GM12878 (cell line): Measurements from ENCODE around the gene PPP1R9B. TPM values are rescaled to one million over a fixed set of nuclear protein-coding genes. Genes with fewer than 3 reads are reported as not detected.

Source experiments
- ATF7 ChIP-seq: fragments of 450-650 bp; IDR thresholded peaks from 2 replicates; pipeline ENCODE4 v1.6.1; 2016; ENCODE audit warnings: low read depth, mild to moderate bottlenecking
- EGR1 ChIP-seq, 2 experiments: IDR thresholded peaks; 1 replicate in 1 of 2; 2 replicates in 1 of 2; pipeline ENCODE4 v1.6.1; 2011 to 2012; ENCODE audit warnings: low read depth in 2 of 2, low read length in 2 of 2, borderline replicate concordance in 1 of 2, mild to moderate bottlenecking in 1 of 2, moderate library complexity in 1 of 2
- EZH2 ChIP-seq: IDR thresholded peaks from 2 replicates; pipeline ENCODE4 v1.6.1; 2012; ENCODE audit warnings: low read depth, mild to moderate bottlenecking, control low read depth, inconsistent platforms, low read length, borderline replicate concordance; ENCODE audit not compliant: control insufficient read depth
- HCFC1 ChIP-seq: fragments of 150-350 bp; IDR thresholded peaks from 2 replicates; pipeline ENCODE4 v1.6.1; 2014; ENCODE audit warnings: low read length
- JUND ChIP-seq: IDR thresholded peaks from 2 replicates; pipeline ENCODE4 v1.6.1; 2012; ENCODE audit warnings: low read depth, mild to moderate bottlenecking, low read length, improper control_type of control experiment, moderate library complexity
- NFYB ChIP-seq: IDR thresholded peaks from 2 replicates; pipeline ENCODE4 v1.6.1; 2011; ENCODE audit warnings: low read depth, mild to moderate bottlenecking, low read length, improper control_type of control experiment, moderate library complexity; ENCODE audit not compliant: insufficient read depth
- NR2F1 ChIP-seq: fragments of 450-650 bp; conservative IDR thresholded peaks from 2 replicates; pipeline ENCODE4 v1.6.1; 2017; ENCODE audit warnings: mild to moderate bottlenecking
- NRF1 ChIP-seq: conservative IDR thresholded peaks from 2 replicates; pipeline ENCODE4 v1.6.1; 2011; ENCODE audit warnings: mild to moderate bottlenecking, low read depth, low read length, improper control_type of control experiment
- POU2F2 ChIP-seq: IDR thresholded peaks from 3 replicates; pipeline ENCODE4 v1.6.1; 2011; ENCODE audit warnings: low read depth, mild to moderate bottlenecking, low read length, borderline replicate concordance
- RB1 ChIP-seq: fragments of 450-650 bp; formaldehyde crosslinking; IDR thresholded peaks from 2 replicates; pipeline ENCODE4 v1.6.1; 2017; ENCODE audit warnings: mild to moderate bottlenecking, borderline replicate concordance
- RBBP5 ChIP-seq: fragments of 200-600 bp; sonication (generic); conservative IDR thresholded peaks from 2 replicates; pipeline ENCODE4 v1.6.1; 2016
- SREBF2 ChIP-seq: IDR thresholded peaks from 2 replicates; pipeline ENCODE4 v1.6.1; 2012; ENCODE audit warnings: mild to moderate bottlenecking, low read length
- SRF ChIP-seq, 2 experiments: IDR thresholded peaks; 2 replicates each; pipeline ENCODE4 v1.6.1; 2011; ENCODE audit warnings: low read depth in 2 of 2, low read length in 2 of 2, mild to moderate bottlenecking in 1 of 2, moderate library complexity in 1 of 2
- TARDBP ChIP-seq: IDR thresholded peaks from 2 replicates; pipeline ENCODE4 v1.6.1; 2016; ENCODE audit warnings: borderline replicate concordance
- ZNF207 ChIP-seq: fragments of 450-650 bp; IDR thresholded peaks from 2 replicates; pipeline ENCODE4 v1.6.1; 2014; ENCODE audit warnings: antibody characterized with exemption, mild to moderate bottlenecking, borderline replicate concordance
- ZNF622 ChIP-seq: fragments of 450-650 bp; IDR thresholded peaks from 2 replicates; pipeline ENCODE4 v1.6.1; 2017; ENCODE audit warnings: mild to moderate bottlenecking, inconsistent platforms
- polyA plus RNA-seq, 11 experiments: library from polyadenylated mRNA; depleted of rRNA in 4 of 11; unstranded in 6 of 11; stranded (reverse) in 5 of 11; fragments of >200 nt; fragmentation: Nextera tagmentation in 4 of 11; fragmentation: Illumina TruSeq in 1 of 11; extraction: Ambion mirVana in 4 of 11; extraction: Trizol in 1 of 11; gene quantifications; 1 replicate in 1 of 11; 2 replicates in 10 of 11; pipeline versions ENCODE4 v1.2.1 to v1.2.3, GENCODE V29; 2011 to 2016; ENCODE audit warnings: inconsistent platforms in 2 of 11, missing spikeins in 2 of 11, low read depth in 1 of 11
- total RNA-seq, 4 experiments: library from RNA; depleted of rRNA in 3 of 4; stranded (reverse); fragments of >200 nt in 3 of 4; fragmentation: Illumina TruSeq in 1 of 4; extraction: Trizol in 1 of 4; gene quantifications; 2 replicates each; pipeline versions ENCODE4 v1.2.1 to v1.2.3, GENCODE V29; 2013 to 2021
- TF ChIP-seq, protein P1 (sequence below): fragments of 450-650 bp; IDR thresholded peaks from 2 replicates; pipeline ENCODE4 v1.6.1; 2018; ENCODE audit warnings: borderline replicate concordance, mild to moderate bottlenecking; ENCODE audit not compliant: partially characterized antibody
- TF ChIP-seq, protein P2 (sequence below): fragments of 450-650 bp; IDR thresholded peaks from 2 replicates; pipeline ENCODE4 v1.6.1; 2017; ENCODE audit warnings: mild to moderate bottlenecking, moderate library complexity
- TF ChIP-seq, protein P3 (sequence below): IDR thresholded peaks from 2 replicates; pipeline ENCODE4 v1.6.1; 2012; ENCODE audit warnings: improper control_type of control experiment, low read depth, low read length; ENCODE audit not compliant: insufficient replicate concordance

PPP1R9B gene
- total and polyA plus RNA-seq, 10 of the 15 experiments (the other 5 are each of a cell fraction or from before 2014, with no cell fraction given): 0.20 to 107 (median 37.5) TPM

DNA sequence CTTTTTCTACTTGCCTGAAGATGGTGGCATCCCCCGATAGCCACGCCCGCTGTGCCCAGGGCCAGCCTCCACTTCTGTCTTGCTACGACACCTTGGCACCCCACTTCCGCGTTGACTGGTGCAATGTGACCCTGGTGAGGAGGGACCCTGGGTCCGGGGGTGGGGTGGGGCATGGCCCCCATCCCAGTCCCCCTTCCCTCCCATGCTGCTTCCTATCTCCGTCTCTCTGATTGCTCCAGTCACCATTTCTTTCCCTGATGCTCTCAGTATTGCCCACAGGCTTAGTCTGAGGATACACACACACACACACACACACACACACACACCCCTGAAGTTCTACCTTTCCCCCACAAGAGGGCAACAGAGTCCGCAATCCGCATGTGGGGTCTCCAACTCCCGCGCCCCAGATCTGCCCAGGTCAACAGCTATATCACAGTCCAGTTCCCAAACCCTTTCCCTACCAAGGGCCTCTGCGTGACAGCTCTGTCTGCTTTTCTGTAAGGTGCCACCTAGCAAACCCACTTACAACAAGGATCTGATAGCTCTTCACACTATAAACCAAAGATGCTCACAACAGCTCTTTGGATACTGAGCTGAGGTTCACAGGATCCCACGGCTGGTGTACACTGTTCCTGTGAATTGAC, 18.8 kb upstream of the PPP1R9B start (continued):
- TF ChIP-seq, protein P1, sequence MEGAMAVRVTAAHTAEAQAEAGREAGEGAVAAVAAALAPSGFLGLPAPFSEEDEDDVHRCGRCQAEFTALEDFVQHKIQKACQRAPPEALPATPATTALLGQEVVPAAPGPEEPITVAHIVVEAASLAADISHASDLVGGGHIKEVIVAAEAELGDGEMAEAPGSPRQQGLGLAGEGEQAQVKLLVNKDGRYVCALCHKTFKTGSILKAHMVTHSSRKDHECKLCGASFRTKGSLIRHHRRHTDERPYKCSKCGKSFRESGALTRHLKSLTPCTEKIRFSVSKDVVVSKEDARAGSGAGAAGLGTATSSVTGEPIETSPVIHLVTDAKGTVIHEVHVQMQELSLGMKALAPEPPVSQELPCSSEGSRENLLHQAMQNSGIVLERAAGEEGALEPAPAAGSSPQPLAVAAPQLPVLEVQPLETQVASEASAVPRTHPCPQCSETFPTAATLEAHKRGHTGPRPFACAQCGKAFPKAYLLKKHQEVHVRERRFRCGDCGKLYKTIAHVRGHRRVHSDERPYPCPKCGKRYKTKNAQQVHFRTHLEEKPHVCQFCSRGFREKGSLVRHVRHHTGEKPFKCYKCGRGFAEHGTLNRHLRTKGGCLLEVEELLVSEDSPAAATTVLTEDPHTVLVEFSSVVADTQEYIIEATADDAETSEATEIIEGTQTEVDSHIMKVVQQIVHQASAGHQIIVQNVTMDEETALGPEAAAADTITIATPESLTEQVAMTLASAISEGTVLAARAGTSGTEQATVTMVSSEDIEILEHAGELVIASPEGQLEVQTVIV: peak; percentile 62
- TF ChIP-seq ZNF622: no peak
- TF ChIP-seq HCFC1: no peak; the same call in 1 of the 2 replicates
- TF ChIP-seq, protein P2, sequence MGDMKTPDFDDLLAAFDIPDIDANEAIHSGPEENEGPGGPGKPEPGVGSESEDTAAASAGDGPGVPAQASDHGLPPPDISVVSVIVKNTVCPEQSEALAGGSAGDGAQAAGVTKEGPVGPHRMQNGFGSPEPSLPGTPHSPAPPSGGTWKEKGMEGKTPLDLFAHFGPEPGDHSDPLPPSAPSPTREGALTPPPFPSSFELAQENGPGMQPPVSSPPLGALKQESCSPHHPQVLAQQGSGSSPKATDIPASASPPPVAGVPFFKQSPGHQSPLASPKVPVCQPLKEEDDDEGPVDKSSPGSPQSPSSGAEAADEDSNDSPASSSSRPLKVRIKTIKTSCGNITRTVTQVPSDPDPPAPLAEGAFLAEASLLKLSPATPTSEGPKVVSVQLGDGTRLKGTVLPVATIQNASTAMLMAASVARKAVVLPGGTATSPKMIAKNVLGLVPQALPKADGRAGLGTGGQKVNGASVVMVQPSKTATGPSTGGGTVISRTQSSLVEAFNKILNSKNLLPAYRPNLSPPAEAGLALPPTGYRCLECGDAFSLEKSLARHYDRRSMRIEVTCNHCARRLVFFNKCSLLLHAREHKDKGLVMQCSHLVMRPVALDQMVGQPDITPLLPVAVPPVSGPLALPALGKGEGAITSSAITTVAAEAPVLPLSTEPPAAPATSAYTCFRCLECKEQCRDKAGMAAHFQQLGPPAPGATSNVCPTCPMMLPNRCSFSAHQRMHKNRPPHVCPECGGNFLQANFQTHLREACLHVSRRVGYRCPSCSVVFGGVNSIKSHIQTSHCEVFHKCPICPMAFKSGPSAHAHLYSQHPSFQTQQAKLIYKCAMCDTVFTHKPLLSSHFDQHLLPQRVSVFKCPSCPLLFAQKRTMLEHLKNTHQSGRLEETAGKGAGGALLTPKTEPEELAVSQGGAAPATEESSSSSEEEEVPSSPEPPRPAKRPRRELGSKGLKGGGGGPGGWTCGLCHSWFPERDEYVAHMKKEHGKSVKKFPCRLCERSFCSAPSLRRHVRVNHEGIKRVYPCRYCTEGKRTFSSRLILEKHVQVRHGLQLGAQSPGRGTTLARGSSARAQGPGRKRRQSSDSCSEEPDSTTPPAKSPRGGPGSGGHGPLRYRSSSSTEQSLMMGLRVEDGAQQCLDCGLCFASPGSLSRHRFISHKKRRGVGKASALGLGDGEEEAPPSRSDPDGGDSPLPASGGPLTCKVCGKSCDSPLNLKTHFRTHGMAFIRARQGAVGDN: no peak
- 0 out of 2 replicates have a peak, but pooled peaks have one; percentile 47 for TF ChIP-seq ZNF207
- no peak for TF ChIP-seq SRF (IDR thresholded peaks at IDR 0.05; ENCODE audit: low read depth in 2 of 2, low read length in 2 of 2)
- TF ChIP-seq TARDBP: no peak
- TF ChIP-seq, protein P3, sequence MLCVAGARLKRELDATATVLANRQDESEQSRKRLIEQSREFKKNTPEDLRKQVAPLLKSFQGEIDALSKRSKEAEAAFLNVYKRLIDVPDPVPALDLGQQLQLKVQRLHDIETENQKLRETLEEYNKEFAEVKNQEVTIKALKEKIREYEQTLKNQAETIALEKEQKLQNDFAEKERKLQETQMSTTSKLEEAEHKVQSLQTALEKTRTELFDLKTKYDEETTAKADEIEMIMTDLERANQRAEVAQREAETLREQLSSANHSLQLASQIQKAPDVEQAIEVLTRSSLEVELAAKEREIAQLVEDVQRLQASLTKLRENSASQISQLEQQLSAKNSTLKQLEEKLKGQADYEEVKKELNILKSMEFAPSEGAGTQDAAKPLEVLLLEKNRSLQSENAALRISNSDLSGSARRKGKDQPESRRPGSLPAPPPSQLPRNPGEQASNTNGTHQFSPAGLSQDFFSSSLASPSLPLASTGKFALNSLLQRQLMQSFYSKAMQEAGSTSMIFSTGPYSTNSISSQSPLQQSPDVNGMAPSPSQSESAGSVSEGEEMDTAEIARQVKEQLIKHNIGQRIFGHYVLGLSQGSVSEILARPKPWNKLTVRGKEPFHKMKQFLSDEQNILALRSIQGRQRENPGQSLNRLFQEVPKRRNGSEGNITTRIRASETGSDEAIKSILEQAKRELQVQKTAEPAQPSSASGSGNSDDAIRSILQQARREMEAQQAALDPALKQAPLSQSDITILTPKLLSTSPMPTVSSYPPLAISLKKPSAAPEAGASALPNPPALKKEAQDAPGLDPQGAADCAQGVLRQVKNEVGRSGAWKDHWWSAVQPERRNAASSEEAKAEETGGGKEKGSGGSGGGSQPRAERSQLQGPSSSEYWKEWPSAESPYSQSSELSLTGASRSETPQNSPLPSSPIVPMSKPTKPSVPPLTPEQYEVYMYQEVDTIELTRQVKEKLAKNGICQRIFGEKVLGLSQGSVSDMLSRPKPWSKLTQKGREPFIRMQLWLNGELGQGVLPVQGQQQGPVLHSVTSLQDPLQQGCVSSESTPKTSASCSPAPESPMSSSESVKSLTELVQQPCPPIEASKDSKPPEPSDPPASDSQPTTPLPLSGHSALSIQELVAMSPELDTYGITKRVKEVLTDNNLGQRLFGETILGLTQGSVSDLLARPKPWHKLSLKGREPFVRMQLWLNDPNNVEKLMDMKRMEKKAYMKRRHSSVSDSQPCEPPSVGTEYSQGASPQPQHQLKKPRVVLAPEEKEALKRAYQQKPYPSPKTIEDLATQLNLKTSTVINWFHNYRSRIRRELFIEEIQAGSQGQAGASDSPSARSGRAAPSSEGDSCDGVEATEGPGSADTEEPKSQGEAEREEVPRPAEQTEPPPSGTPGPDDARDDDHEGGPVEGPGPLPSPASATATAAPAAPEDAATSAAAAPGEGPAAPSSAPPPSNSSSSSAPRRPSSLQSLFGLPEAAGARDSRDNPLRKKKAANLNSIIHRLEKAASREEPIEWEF: no peak
- no peak for TF ChIP-seq JUND
- TF ChIP-seq RBBP5: no peak
- TF ChIP-seq NFYB: no peak
- peak; percentile 90; the same call in 1 of the 2 replicates for TF ChIP-seq RB1
- peak; percentile 41; the same call in 1 of the 3 replicates for TF ChIP-seq POU2F2
- TF ChIP-seq NR2F1: peak; percentile 40; the same call in 1 of the 2 replicates
- TF ChIP-seq NRF1: no peak
- TF ChIP-seq SREBF2: no peak
- no peak for TF ChIP-seq EZH2
- peak in 1 of 2 experiments; percentile 37; a peak in 1 of 3 replicates for TF ChIP-seq EGR1 (IDR thresholded peaks at IDR 0.05; ENCODE audit: borderline replicate concordance in 1 of 2, low read depth in 2 of 2, low read length in 2 of 2)
- TF ChIP-seq ATF7: peak; percentile 47; the same call in 1 of the 2 replicates
